ENCODE results near the gene CLEC4C. TPM values are rescaled to one million over a fixed set of nuclear protein-coding genes. Genes with fewer than 3 reads are reported as not detected.

The CLEC4C gene, protein sequence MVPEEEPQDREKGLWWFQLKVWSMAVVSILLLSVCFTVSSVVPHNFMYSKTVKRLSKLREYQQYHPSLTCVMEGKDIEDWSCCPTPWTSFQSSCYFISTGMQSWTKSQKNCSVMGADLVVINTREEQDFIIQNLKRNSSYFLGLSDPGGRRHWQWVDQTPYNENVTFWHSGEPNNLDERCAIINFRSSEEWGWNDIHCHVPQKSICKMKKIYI
- not detected for total RNA-seq

DNA sequence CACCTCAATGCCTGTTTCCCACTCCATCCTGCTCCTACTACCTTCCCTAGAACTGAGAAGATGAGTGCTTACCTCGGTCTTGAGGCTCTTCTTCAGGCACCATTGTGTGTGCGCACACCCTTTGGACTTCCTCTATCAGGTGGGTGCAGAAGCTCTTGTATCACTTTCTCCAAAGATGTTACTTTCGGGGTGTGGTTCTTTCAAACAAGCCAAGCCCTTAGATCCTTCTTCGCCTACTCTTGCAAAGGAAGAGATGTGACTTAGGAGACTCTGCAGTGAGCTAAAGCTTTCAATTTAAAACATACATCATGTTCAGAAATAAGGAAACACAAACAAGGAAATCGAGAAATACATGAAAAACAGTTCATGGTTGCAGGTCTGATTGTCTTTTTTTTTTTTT, at the start of gene CLEC4C:
Gene CLEC4C (minus strand): TSS at position 130 of the 400 bp plus-strand sequence. CDS start 27 bp downstream, at position 103.

DNA sequence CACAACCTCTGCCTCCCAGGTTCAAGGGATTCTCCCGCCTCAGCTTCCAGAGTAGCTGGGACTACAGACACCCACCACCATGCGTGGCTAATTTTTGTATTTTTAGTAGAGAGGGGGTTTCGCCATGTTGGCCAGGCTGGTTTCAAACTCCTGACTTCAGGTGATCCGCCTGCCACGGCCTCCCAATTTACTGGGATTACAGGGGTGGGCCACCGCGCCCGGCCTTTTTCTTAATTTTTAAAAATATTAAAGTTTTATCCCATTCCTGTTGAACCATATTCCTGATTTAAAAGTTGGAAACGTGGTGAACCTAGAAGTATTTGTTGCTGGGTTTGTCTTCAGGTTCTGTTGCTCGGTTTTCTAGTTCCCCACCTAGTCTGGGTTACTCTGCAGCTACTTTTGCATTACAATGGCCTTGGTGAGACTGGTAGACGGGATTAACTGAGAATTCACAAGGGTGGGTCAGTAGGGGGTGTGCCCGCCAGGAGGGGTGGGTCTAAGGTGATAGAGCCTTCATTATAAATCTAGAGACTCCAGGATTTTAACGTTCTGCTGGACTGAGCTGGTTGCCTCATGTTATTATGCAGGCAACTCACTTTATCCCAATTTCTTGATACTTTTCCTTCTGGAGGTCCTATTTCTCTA, 41.8 kb upstream of the CLEC4C start, which contains the start of gene NANOG:
Gene NANOG (plus strand): TSS at position 519 of the 645 bp plus-strand sequence. CDS start 213 bp downstream, outside the sequence.

DNA sequence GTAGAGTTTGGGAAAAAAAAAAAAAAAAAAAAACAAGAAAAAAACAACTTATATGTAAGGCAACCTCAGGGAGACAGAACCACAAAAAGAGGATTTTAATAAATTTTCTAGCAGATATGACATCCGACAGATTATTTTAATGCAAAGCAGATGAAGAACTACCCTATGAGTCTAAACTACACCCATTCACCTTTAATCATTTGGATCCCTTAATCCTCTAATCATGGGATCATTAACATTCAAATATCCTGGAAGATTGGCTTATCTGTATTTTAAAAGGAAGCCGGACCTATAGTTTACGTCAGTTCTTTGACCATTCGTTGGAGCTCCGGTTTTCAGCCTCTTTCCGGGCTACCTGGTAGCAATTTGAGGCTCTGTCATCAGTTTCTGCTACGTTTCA, 36.0 kb downstream of the CLEC4C start, which contains the start of gene DPPA3:
Gene DPPA3 (plus strand): TSS at position 301 of the 400 bp plus-strand sequence. CDS start 138 bp downstream, outside the sequence.

GRCh38 chr12:7695566-7696197, 51.5 kb downstream of the CLEC4C start, which contains the start of gene GDF3:
GDF3 (minus strand) TSS chr12:7695775; CDS start chr12:7695728, 47 bp downstream.

Other genes with a start within 250 kb of the CLEC4C start
- 7.3 TPM for gene CD163, start 243.6 kb downstream of the CLEC4C start, total RNA-seq
- gene APOBEC1, start 81.5 kb downstream of the CLEC4C start, total RNA-seq: not detected
- not detected for gene GDF3, start 51.6 kb downstream of the CLEC4C start, total RNA-seq
- not detected for gene DPPA3, start 35.9 kb downstream of the CLEC4C start, total RNA-seq
- gene NANOGNB, start 17.8 kb upstream of the CLEC4C start, total RNA-seq: not detected
- not detected for gene NANOG, start 42.0 kb upstream of the CLEC4C start, total RNA-seq
- 0.77 TPM for gene SLC2A14, start 125.5 kb upstream of the CLEC4C start, total RNA-seq
- gene SLC2A3, start 188.8 kb upstream of the CLEC4C start, total RNA-seq: 158 TPM